Omental fat pad (tissue), 4 donors: Measurements from ENCODE around the gene CALHM1. TPM values are rescaled to one million over a fixed set of nuclear protein-coding genes. Genes with fewer than 3 reads are reported as not detected.
"Not testable (repeated sequence)": the region's sequence is repeated elsewhere in the genome, so short reads cannot be mapped to it uniquely, and the experiment has no call there.

Source experiments
- ATAC-seq: fragments of 150-250 bp; one replicate; pipeline ENCODE4 v1.9.1; 2016; ENCODE audit warnings: mild to moderate bottlenecking, moderate library complexity; ENCODE audit not compliant: low FRiP score
- DNase-seq: peaks from one replicate; pipeline ENCODE4 v3.0.0-alpha.2; 2019; ENCODE audit warnings: low spot score
- CTCF ChIP-seq, 3 donors: fragments of 450-650 bp; IDR thresholded peaks; one replicate each; pipeline ENCODE4 v1.5.1; 2016 to 2017; ENCODE audit warnings: antibody characterized with exemption in 3 of 3, mild to moderate bottlenecking in 3 of 3, moderate library complexity in 2 of 3
- total RNA-seq, 4 donors: library from RNA; depleted of rRNA; stranded (reverse); fragments of >200 nt; gene quantifications; one replicate each; pipeline ENCODE4 v1.1.0, GENCODE V29; 2016

The CALHM1 gene
- total RNA-seq, 4 donors from 2014 or later, result not detected

- DNase-seq, result no peak
- no peak for ATAC-seq
- TF ChIP-seq CTCF (IDR thresholded peaks at IDR 0.05), result no peak
Measured at GRCh38 chr10:103431902-103432301, 26.8 kb downstream of the CALHM1 start.

DNA sequence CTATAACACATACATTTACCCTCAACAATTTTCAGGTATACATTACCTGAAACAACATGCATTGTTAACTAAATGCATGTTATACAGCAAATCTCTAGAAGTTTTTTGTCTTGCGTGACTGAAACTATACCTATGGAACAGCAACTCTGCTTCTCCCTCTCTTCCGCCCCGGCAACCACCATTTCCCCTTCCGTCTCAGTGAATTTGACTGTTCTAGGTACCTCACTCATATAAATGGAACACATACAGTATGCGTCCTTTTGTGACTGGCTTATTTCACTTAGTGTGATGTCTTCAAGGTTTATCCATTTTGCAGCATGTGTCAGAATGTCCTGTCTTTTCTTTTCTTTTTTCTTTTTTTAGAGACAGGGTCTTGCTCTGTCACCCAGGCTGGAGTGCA, 29.1 kb downstream of the CALHM1 start:
- TF ChIP-seq CTCF (IDR thresholded peaks at IDR 0.05), result no peak
- DNase-seq (no peak), ATAC-seq (no peak)

GRCh38 chr10:103428989-103429643, 29.6 kb downstream of the CALHM1 start:
- DNase-seq, result no peak
- TF ChIP-seq CTCF (IDR thresholded peaks at IDR 0.05), result no peak
- no peak for ATAC-seq

GRCh38 chr10:103427866-103428265, 30.8 kb downstream of the CALHM1 start:
- no peak for DNase-seq
- no peak for ATAC-seq

GRCh38 chr10:103423748-103424147, 35.0 kb downstream of the CALHM1 start:
- ATAC-seq (no peak), DNase-seq (no peak)
- no peak for TF ChIP-seq CTCF (IDR thresholded peaks at IDR 0.05)

More at GRCh38 chr10:103427866-103428265, 30.8 kb downstream of the CALHM1 start:
- TF ChIP-seq CTCF (IDR thresholded peaks at IDR 0.05), result no peak

DNA sequence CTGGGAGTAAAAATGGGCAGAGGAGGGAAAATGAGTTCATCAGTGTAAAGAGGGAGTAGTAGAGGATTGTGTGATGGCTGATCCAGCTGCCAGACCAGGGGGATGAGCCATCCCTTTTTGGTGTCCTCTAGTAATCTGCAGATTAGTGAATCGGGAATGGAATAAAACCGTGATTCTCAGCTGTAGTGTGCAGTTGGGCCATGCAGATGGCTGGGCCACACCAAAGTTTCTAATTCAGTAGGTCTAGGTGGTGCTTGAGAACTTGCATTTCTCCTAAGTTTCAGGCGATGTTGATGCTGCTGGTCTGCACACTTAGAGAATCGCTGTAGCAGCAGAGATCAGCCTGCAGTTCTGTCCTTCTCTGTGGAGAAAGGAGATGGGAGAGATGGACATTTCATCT, 39.6 kb downstream of the CALHM1 start:
- TF ChIP-seq CTCF (IDR thresholded peaks at IDR 0.05), result no peak
- no peak for ATAC-seq

GRCh38 chr10:103417601-103418000, 41.1 kb downstream of the CALHM1 start:
- no peak for TF ChIP-seq CTCF (IDR thresholded peaks at IDR 0.05)
- ATAC-seq (no peak), DNase-seq (no peak)

More for the DNA sequence above, 39.6 kb downstream of the CALHM1 start:
- DNase-seq, result no peak

- ATAC-seq, DNase-seq: not testable (repeated sequence)
Measured at GRCh38 chr10:103417148-103417469, 41.6 kb downstream of the CALHM1 start.
